AG09309 (cell line): ENCODE data around the gene PDE4A.
"Not testable (repeated sequence)": the region's sequence is repeated elsewhere in the genome, so short reads cannot be mapped to it uniquely, and the experiment has no call there.

Experiments used
- DNase-seq: peaks from one replicate; pipeline ENCODE4 v3.0.0-alpha.2; 2010; ENCODE audit warnings: low read depth
- H3K4me3 ChIP-seq: 2 replicates; pipeline ENCODE4 v1.5.1; 2011; ENCODE audit warnings: mild to moderate bottlenecking, low read depth, low read length, moderate library complexity; ENCODE audit not compliant: control insufficient read depth
- CTCF ChIP-seq: IDR thresholded peaks from 2 replicates; pipeline ENCODE4 v1.5.1; 2011; ENCODE audit warnings: mild to moderate bottlenecking, low read depth, low read length, inconsistent platforms; ENCODE audit not compliant: insufficient read depth, control insufficient read depth; ENCODE audit errors: missing control alignments

The PDE4A gene

DNA sequence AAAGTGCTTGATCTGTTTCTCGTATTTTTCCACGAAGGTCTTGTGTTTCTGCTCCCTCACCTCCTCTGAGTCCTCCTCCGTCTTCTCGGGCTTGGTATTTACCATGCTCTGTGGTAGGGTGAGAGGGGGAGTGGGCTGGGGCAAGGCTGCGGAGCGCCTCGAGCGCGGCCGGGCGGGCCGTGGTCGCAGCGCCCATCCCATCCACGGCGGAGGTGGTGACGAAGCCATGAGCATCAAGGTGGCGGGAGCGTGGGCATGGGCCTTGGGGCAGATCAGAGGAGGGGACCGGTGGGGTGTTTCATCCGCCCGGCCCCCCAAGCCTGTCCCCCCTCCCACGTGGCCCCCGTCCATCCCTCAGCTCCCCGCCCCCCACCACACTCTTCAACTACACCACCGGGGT, 24.9 kb upstream of the PDE4A start:
- H3K4me3 ChIP-seq = no peak overlapping the region
- no peak for DNase-seq
- no peak for TF ChIP-seq CTCF

DNA sequence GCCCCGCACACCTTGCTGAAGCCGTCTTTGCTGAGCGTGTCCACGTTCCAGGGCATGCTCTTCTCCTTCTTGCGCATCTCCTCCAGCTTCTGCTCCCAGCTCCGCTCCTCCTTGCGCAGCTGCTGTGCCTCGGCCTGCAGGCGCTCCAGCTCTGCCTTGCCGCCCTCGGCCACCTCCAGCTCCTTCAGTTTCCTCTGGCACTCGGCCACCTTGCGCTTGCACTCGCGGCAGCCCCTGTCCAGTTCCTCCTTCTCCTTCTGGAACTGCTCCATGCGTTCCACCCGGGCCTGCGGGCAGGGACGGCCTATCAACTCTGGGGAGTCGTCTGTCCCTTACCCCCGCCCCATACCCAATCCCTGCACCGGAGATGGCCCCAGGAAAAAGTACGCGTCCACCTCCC, 24.4 kb upstream of the PDE4A start:
- DNase-seq = no peak
- no peak for TF ChIP-seq CTCF
- no peak overlapping the region for H3K4me3 ChIP-seq

- TF ChIP-seq CTCF = no peak
- no peak overlapping the region for H3K4me3 ChIP-seq
- DNase-seq = no peak
Measured at GRCh38 chr19:10398819-10399218, 21.5 kb upstream of the PDE4A start.

DNA sequence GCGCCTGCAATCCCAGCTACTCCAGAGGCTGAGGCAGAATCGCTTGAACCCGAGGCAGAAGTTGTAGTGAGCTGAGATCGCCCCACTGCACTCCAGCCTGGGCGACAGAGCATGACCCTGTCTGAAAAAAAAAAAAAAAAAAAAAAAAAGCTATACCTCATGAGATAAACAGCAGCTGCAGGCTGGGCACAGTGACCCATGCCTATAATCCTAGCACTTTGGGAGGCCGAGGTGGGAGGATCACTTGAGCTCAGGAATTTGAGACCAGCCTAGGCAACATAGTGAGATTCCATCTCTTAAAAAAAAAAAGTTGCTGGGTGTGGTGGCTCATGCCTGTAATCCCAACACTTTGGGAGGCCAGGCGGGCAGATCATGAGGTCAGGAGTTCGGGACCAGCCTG, 21.0 kb upstream of the PDE4A start:
- DNase-seq, H3K4me3 ChIP-seq: not testable (repeated sequence)

DNA sequence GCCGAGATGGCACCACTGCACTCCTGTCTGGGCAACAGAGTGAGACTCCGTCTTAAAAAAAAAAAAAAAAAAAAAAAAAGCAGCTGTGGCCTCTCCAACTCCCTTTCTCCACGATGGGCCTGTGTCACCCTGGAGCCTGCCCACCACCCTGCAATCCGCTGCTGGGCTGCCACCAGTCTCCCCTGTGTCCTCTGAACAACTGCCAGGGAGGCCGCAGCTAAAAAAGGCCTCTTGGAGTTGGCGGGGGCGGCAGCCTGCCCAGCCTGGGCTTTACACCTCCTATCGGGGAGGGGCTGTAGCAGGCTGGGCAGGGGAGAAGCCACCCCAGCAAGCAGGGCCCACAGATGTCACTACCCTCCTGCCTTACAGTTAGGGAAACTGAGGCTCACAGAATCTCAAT, 20.5 kb upstream of the PDE4A start:
- H3K4me3 ChIP-seq = no peak overlapping the region
- DNase-seq = no peak
- no peak for TF ChIP-seq CTCF

GRCh38 chr19:10402441-10403038, 17.8 kb upstream of the PDE4A start:
- DNase-seq = no peak
- no peak for TF ChIP-seq CTCF
- peak overlapping the region; percentile 96 for H3K4me3 ChIP-seq

DNA sequence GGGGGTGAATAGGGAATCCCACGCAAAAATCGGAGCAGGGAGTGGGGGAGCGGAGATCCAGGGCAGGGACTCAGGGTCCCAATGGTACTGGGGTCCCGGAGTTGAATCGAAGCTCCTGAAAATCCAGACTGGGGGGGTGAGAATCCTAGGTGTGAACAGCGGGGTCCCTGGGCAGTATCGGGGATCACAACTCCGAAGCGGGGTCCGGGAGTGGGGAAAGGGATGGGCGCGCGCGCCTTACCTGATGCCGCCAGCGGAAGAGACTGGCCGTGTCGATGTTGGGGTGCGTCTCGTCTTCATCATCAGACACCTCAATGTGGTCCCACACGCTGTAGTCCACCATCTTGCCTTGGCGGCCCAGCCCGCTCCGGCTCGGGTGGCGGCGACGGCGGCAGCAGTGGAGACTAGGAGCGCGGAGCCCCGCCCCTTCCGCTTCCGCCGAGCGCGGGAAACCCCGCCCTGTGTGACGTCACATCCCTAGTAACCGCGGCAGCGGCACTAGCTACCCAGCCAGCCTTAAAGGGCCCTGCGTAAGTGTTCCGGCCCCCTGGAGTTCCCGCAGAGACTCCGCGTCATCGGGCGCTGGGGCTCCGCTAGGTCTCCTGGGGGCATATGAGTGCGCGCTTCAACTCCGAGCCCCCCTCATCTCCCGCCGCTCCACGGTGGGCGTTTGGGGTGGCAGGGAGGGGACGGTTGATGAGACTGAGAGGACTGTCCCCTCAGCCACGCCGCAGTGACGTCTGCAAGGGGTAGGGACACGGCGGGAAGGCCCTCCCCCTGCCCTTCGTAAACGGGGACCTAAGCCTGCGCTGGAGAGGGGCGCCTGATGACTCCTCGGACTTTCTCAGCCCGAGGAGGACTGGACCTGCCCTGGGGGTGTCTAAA, 17.0 kb upstream of the PDE4A start, which contains the start of gene CDC37:
Gene CDC37 (minus strand): TSS at position 406 of the 885 bp plus-strand sequence. CDS start 63 bp downstream, at position 343.
- peak; percentile 79 for DNase-seq
- TF ChIP-seq CTCF = no peak
- peak within 1 kb of the TSS; percentile 96 for H3K4me3 ChIP-seq
